ENCODE data around the gene MYO1D.
"Not testable (repeated sequence)": the region's sequence is repeated elsewhere in the genome, so short reads cannot be mapped to it uniquely, and the experiment has no call there.

MYO1D gene

GRCh38 chr17:32876417-32877163 lies at the start of gene MYO1D:
TSS of gene MYO1D (minus strand) at chr17:32877124. CDS start at chr17:32876872, 252 bp downstream.
- DNase-seq, result no peak

GRCh38 chr17:32926183-32926582 lies 49.3 kb upstream of the MYO1D start:
- DNase-seq, result no peak

GRCh38 chr17:32923905-32924304 lies 47.0 kb upstream of the MYO1D start:
- not testable (repeated sequence) for DNase-seq

- DNase-seq, result no peak
These were observed 44.1 kb upstream of the MYO1D start for GRCh38 chr17:32921017-32921416.

- no peak for DNase-seq
These were observed 43.4 kb upstream of the MYO1D start for GRCh38 chr17:32920293-32920692.

GRCh38 chr17:32919876-32920275 lies 43.0 kb upstream of the MYO1D start:
- DNase-seq, result not testable (repeated sequence)

GRCh38 chr17:32917842-32918241 lies 40.9 kb upstream of the MYO1D start:
- DNase-seq, result no peak

- no peak for DNase-seq
These were observed 40.2 kb upstream of the MYO1D start for GRCh38 chr17:32917081-32917480.

- DNase-seq, result no peak
These were observed 39.2 kb upstream of the MYO1D start for GRCh38 chr17:32916134-32916533.

- DNase-seq, result no peak
These were observed 38.3 kb upstream of the MYO1D start for GRCh38 chr17:32915245-32915644.

- DNase-seq, result no peak
These were observed 37.3 kb upstream of the MYO1D start for GRCh38 chr17:32914181-32914580.

GRCh38 chr17:32913593-32913992 lies 36.7 kb upstream of the MYO1D start:
- DNase-seq, result no peak

- no peak for DNase-seq
These were observed 35.4 kb upstream of the MYO1D start for GRCh38 chr17:32912218-32912897.

GRCh38 chr17:32910769-32911168 lies 33.8 kb upstream of the MYO1D start:
- DNase-seq, result no peak

GRCh38 chr17:32909787-32910369 lies 33.0 kb upstream of the MYO1D start:
- DNase-seq, result no peak

- DNase-seq, result no peak
These were observed 30.7 kb upstream of the MYO1D start for GRCh38 chr17:32907583-32907982.

- no peak for DNase-seq
These were observed 28.0 kb upstream of the MYO1D start for GRCh38 chr17:32904891-32905290.

GRCh38 chr17:32903774-32904673 lies 27.1 kb upstream of the MYO1D start:
- no peak for DNase-seq

- DNase-seq, result no peak
These were observed 24.8 kb upstream of the MYO1D start for GRCh38 chr17:32901743-32902142.

GRCh38 chr17:32899236-32900013 lies 22.5 kb upstream of the MYO1D start:
- DNase-seq, result no peak

- no peak for DNase-seq
These were observed 19.8 kb upstream of the MYO1D start for GRCh38 chr17:32896647-32897258.

- no peak for DNase-seq
These were observed 17.3 kb upstream of the MYO1D start for GRCh38 chr17:32894245-32894644.

Measured in T1000 (cell line).